AG04449 (cell line): Measurements from ENCODE around the gene ECHDC1.

Source experiments
- CTCF ChIA-PET: fragments of 350-600 bp; formaldehyde crosslinking; extraction: SDS; loops from one replicate; lab custom pipeline; 2021; ENCODE audit warnings: antibody characterized with exemption; lab: Yijun Ruan, JAX
- POLR2A ChIA-PET: fragments of 400-600, 350-600 bp; formaldehyde crosslinking; extraction: SDS; loops from one replicate; lab custom pipeline; 2020; ENCODE audit warnings: antibody characterized with exemption, inconsistent platforms; lab: Yijun Ruan, JAX
- DNase-seq: peaks from one replicate; pipeline ENCODE4 v3.0.0-alpha.2; 2010; ENCODE audit warnings: low read depth, low spot score
- H3K4me3 ChIP-seq: 2 replicates; pipeline ENCODE4 v1.5.1; 2011; ENCODE audit warnings: low read depth, mild to moderate bottlenecking, control low read depth, low read length
- TF ChIP-seq, protein P1 (sequence below): IDR thresholded peaks from one replicate; pipeline ENCODE4 v1.5.1; 2011; ENCODE audit warnings: mild to moderate bottlenecking, moderate library complexity, low read length, control low read depth, inconsistent platforms; ENCODE audit not compliant: insufficient read depth; ENCODE audit errors: missing control alignments

The ECHDC1 gene

GRCh38 chr6:127299522-127300240 lies 43.7 kb downstream of the ECHDC1 start:
- H3K4me3 ChIP-seq, result no peak overlapping the region
- TF ChIP-seq, protein P1, sequence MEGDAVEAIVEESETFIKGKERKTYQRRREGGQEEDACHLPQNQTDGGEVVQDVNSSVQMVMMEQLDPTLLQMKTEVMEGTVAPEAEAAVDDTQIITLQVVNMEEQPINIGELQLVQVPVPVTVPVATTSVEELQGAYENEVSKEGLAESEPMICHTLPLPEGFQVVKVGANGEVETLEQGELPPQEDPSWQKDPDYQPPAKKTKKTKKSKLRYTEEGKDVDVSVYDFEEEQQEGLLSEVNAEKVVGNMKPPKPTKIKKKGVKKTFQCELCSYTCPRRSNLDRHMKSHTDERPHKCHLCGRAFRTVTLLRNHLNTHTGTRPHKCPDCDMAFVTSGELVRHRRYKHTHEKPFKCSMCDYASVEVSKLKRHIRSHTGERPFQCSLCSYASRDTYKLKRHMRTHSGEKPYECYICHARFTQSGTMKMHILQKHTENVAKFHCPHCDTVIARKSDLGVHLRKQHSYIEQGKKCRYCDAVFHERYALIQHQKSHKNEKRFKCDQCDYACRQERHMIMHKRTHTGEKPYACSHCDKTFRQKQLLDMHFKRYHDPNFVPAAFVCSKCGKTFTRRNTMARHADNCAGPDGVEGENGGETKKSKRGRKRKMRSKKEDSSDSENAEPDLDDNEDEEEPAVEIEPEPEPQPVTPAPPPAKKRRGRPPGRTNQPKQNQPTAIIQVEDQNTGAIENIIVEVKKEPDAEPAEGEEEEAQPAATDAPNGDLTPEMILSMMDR, result no peak
- ChIA-PET CTCF (interaction anchor here (0.8 to 7.8 kb wide), 12 partner anchors 15 to 239 kb away, joined by 3 to 136 read pairs (median 4); partner anchors contain the start of genes MTCL3 and RNF146), POLR2A (interaction anchor here (0.6 kb wide), 1 partner anchor 34 kb away, joined by 3 read pairs; no protein-coding TSS in a partner anchor)
- DNase-seq, result no peak

DNA sequence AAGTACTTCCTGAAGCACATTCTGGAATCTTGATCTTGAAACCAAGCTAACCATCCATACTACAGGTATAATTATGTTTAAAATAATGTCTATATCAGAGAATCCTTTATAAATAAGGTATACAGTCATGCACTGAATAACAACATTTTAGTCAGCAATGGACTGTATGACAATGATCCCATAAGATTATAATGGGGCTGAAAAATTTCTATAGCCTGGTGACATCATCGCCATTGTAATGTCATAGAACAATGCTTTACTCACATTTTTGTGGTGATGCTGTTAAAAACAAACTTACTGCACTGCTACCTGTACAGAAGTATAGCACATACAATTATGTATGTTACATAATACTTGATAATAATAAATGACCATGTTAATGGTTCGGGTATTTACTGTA lies 44.9 kb downstream of the ECHDC1 start:
- TF ChIP-seq, protein P1, result no peak
- H3K4me3 ChIP-seq, result no peak overlapping the region
- CTCF ChIA-PET, result interaction anchor here (1.0 to 1.2 kb wide), 3 partner anchors 16 to 240 kb away, joined by 3 to 7 read pairs (median 3); partner anchors contain the start of gene RNF146
- POLR2A ChIA-PET, result no interaction called here
- DNase-seq, result no peak

- no peak for DNase-seq
- POLR2A ChIA-PET, result no interaction called here
Observed at GRCh38 chr6:127297502-127298070, 45.8 kb downstream of the ECHDC1 start.

DNA sequence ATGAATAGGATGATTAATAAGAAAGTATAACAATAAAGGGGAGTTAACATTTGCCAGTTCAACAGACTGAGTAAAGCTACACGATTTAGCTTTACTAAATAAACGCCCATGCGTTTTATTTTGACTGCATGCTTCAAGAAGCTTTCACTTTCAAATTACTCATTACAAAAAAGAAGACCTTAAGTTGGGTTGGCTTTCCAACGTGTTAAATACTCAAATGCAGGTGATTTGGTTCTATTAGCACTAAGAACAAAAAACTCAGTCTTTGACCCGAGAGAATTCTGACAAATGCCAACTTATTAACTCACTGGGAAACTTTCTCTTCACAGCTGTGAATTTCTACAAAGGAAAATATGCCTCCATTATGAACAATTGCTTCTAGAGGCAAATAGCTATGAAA lies 51.9 kb downstream of the ECHDC1 start:
- DNase-seq, result no peak
- no peak overlapping the region for H3K4me3 ChIP-seq
- TF ChIP-seq, protein P1, result no peak
- POLR2A ChIA-PET, result no interaction called here
- CTCF ChIA-PET, result interaction anchor here (0.7 to 1.7 kb wide), 6 partner anchors 10 to 246 kb away, joined by 3 to 6 read pairs (median 4); no protein-coding TSS in a partner anchor

More at GRCh38 chr6:127297502-127298070, 45.8 kb downstream of the ECHDC1 start:
- TF ChIP-seq, protein P1, result no peak
- no peak overlapping the region for H3K4me3 ChIP-seq
- CTCF ChIA-PET, result interaction anchor here (0.6 to 1.7 kb wide), 4 partner anchors 12 to 241 kb away, joined by 3 to 5 read pairs (median 3); partner anchors contain the start of gene RNF146

- ChIA-PET POLR2A (no interaction called here), CTCF (interaction anchor here (1.0 to 1.7 kb wide), 4 partner anchors 11 to 247 kb away, joined by 3 to 6 read pairs (median 4); no protein-coding TSS in a partner anchor)
- DNase-seq, result no peak
- H3K4me3 ChIP-seq, result no peak overlapping the region
- TF ChIP-seq, protein P1, result no peak
Observed at GRCh38 chr6:127290391-127291265, 52.8 kb downstream of the ECHDC1 start.
